K562 (cell line): Measurements from ENCODE around the gene HOTAIR. TPM values are rescaled to one million over a fixed set of nuclear protein-coding genes. Genes with fewer than 3 reads are reported as not detected.
A peak's percentile ranks its signal among the peaks of the same experiment; 100 is the strongest.

Experiments
- CEBPG ChIP-seq, 3 experiments: fragments of 200-800 bp in 1 of 3; sonication (Bioruptor generic) in 1 of 3; sonication (generic) in 1 of 3; formaldehyde crosslinking in 1 of 3; IDR thresholded peaks in 2 of 3; conservative IDR thresholded peaks in 1 of 3; 2 replicates each; pipeline versions ENCODE4 v1.6.1 to v1.8.0; 2016 to 2022; ENCODE audit warnings: missing compliant biosample characterization in 2 of 3, missing genetic modification characterization in 2 of 3, mild to moderate bottlenecking in 1 of 3, missing genetic modification reagents in 1 of 3
- EWSR1 ChIP-seq: fragments of 450-650 bp; IDR thresholded peaks from 2 replicates; pipeline ENCODE4 v1.6.1; 2018; ENCODE audit warnings: borderline replicate concordance, mild to moderate bottlenecking, low read depth, moderate library complexity; ENCODE audit not compliant: partially characterized antibody
- GABPB2 ChIP-seq: fragments of 250-450 bp; sonication (Bioruptor Pico); conservative IDR thresholded peaks from 2 replicates; pipeline ENCODE4 v1.5.1; 2021; ENCODE audit warnings: mild to moderate bottlenecking
- MCM2 ChIP-seq: fragments of 450-650 bp; IDR thresholded peaks from 2 replicates; pipeline ENCODE4 v1.6.1; 2017; ENCODE audit warnings: low read depth, mild to moderate bottlenecking
- MCM3 ChIP-seq: fragments of 450-650 bp; IDR thresholded peaks from 2 replicates; pipeline ENCODE4 v1.6.1; 2016
- NCOA1 ChIP-seq: fragments of 450-650 bp; IDR thresholded peaks from 2 replicates; pipeline ENCODE4 v1.6.1; 2016; ENCODE audit warnings: low read depth
- NCOA4 ChIP-seq: fragments of 450-650 bp; IDR thresholded peaks from 2 replicates; pipeline ENCODE4 v1.6.1; 2018; ENCODE audit warnings: mild to moderate bottlenecking; ENCODE audit not compliant: partially characterized antibody
- NR2C1 ChIP-seq, 2 experiments: fragments of 450-650 bp; IDR thresholded peaks; 2 replicates each; pipeline ENCODE4 v1.6.1; 2017; ENCODE audit warnings: mild to moderate bottlenecking in 2 of 2, antibody characterized with exemption in 1 of 2, inconsistent platforms in 1 of 2, missing compliant biosample characterization in 1 of 2, missing genetic modification characterization in 1 of 2
- POLR2B ChIP-seq: fragments of 450-650 bp; IDR thresholded peaks from 2 replicates; pipeline ENCODE4 v1.6.1; 2018; ENCODE audit warnings: low read depth; ENCODE audit not compliant: partially characterized antibody
- TEAD1 ChIP-seq, 2 experiments: fragments of 450-650 bp in 1 of 2; sonication (generic) in 1 of 2; formaldehyde crosslinking; IDR thresholded peaks; 2 replicates each; pipeline versions ENCODE4 v1.4.0 to v1.8.0; 2020 to 2022; ENCODE audit warnings: mild to moderate bottlenecking in 2 of 2, missing genetic modification reagents in 1 of 2
- THRAP3 ChIP-seq: fragments of 450-650 bp; IDR thresholded peaks from 2 replicates; pipeline ENCODE4 v1.6.1; 2016; ENCODE audit warnings: mild to moderate bottlenecking, inconsistent platforms, borderline replicate concordance
- XRCC3 ChIP-seq: fragments of 450-650 bp; IDR thresholded peaks from 2 replicates; pipeline ENCODE4 v1.6.1; 2017; ENCODE audit warnings: mild to moderate bottlenecking, moderate library complexity
- XRCC4 ChIP-seq: IDR thresholded peaks from one replicate; pipeline ENCODE4 v1.6.1; 2011; ENCODE audit not compliant: insufficient read depth, insufficient read length; ENCODE audit errors: extremely low read depth
- ZFP1 ChIP-seq: fragments of 450-650 bp; formaldehyde crosslinking; IDR thresholded peaks from 2 replicates; pipeline ENCODE4 v1.4.0; 2020; ENCODE audit warnings: mild to moderate bottlenecking, mixed read lengths
- ZKSCAN1 ChIP-seq: fragments of 150-350 bp; IDR thresholded peaks from 2 replicates; pipeline ENCODE4 v1.6.1; 2016; ENCODE audit warnings: low read depth, low read length
- ZNF589 ChIP-seq: fragments of 200-800 bp; sonication (Bioruptor generic); IDR thresholded peaks from 2 replicates; pipeline ENCODE4 v1.6.1; 2016; ENCODE audit warnings: low read depth, missing genetic modification characterization, missing compliant biosample characterization
- ZNF77 ChIP-seq: fragments of 250-450 bp; sonication (Bioruptor Pico); IDR thresholded peaks from 2 replicates; pipeline ENCODE4 v1.5.0; 2020
- polyA plus RNA-seq, 8 experiments: library from polyadenylated mRNA; depleted of rRNA in 4 of 8; stranded (reverse) in 5 of 8; unstranded in 3 of 8; fragments of >200 nt; fragmentation: Nextera tagmentation in 2 of 8; fragmentation: Illumina TruSeq in 1 of 8; extraction: Ambion mirVana in 2 of 8; extraction: Trizol in 1 of 8; gene quantifications; 2 replicates each; pipeline versions ENCODE4 v1.2.1 to v1.2.3, GENCODE V29; 2011 to 2014; ENCODE audit warnings: inconsistent platforms in 1 of 8, missing spikeins in 1 of 8
- total RNA-seq, 7 experiments: library from RNA; depleted of rRNA in 6 of 7; stranded (reverse); fragments of >200 nt in 6 of 7; fragmentation: Illumina TruSeq in 2 of 7; extraction: Trizol in 2 of 7; gene quantifications; 2 replicates each; pipeline versions ENCODE4 v1.2.1 to v1.2.3, GENCODE V29; 2011 to 2021; ENCODE audit warnings: low replicate concordance in 1 of 7
- TF ChIP-seq, protein P1 (sequence below): fragments of 250-450 bp; sonication (Bioruptor Pico); IDR thresholded peaks from 2 replicates; pipeline ENCODE4 v1.5.1; 2021; ENCODE audit warnings: mild to moderate bottlenecking
- TF ChIP-seq, protein P2 (sequence below): fragments of 450-650 bp; IDR thresholded peaks from 2 replicates; pipeline ENCODE4 v1.6.1; 2018; ENCODE audit warnings: mild to moderate bottlenecking, low read depth; ENCODE audit not compliant: partially characterized antibody
- TF ChIP-seq, protein P3 (sequence below): sonication (generic); formaldehyde crosslinking; IDR thresholded peaks from 2 replicates; pipeline ENCODE4 v1.8.1; 2023; ENCODE audit warnings: mild to moderate bottlenecking, missing genetic modification reagents
- TF ChIP-seq, protein P4 (sequence below): sonication (generic); formaldehyde crosslinking; IDR thresholded peaks from 2 replicates; pipeline ENCODE4 v1.8.0; 2022; ENCODE audit warnings: mild to moderate bottlenecking, missing genetic modification reagents, borderline replicate concordance

Gene HOTAIR
- total and polyA plus RNA-seq, 9 of the 15 experiments (the other 6 are each of a cell fraction or from before 2014, with no cell fraction given): 0.04 TPM; not detected in 8

DNA sequence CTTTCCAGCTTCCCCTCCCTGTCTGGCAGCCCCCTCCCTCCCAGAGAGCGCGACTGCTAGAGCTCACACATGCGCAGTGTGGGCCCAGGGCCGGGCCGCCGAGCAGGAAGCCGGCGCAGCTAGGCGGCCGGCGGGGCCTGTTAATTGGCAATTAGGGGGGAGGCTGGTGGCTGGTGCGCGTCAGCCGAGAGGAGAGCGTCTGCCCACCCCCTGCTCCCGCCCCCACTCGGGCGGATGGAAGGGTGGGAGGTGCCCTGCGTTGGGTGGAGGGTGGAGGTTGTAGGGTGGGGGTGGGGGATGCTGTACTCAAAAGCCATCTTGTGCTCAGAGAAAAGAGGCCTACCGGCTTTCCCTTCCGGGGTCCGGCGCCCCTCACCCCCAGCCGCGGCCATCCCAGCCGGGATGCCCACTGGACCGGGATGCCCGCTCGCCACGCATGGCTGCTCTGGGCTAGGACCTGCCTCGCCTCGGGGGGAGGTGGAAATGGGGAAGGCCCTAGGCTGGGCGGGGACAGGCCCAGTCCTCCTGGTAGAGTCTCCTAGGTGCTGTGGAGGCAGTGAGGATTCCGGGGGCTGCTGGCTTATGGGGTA, 43.2 kb upstream of the HOTAIR start (continued):
- TF ChIP-seq, protein P1, sequence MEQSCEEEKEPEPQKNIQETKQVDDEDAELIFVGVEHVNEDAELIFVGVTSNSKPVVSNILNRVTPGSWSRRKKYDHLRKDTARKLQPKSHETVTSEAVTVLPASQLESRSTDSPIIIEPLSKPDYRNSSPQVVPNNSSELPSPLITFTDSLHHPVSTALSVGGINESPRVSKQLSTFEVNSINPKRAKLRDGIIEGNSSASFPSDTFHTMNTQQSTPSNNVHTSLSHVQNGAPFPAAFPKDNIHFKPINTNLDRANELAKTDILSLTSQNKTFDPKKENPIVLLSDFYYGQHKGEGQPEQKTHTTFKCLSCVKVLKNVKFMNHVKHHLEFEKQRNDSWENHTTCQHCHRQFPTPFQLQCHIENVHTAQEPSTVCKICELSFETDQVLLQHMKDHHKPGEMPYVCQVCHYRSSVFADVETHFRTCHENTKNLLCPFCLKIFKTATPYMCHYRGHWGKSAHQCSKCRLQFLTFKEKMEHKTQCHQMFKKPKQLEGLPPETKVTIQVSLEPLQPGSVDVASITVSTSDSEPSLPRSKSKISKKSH (CRISPR knock-in tag): no peak
- TF ChIP-seq NR2C1 (IDR thresholded peaks at IDR 0.05) (peak; percentile 53; the same call in 1 of the 2 replicates), NR2C1 (tag; IDR thresholded peaks at IDR 0.05) (peak; percentile 42; the same call in 1 of the 2 replicates), EWSR1 (no peak), XRCC3 (no peak), NCOA4 (no peak), XRCC4 (no peak), MCM3 (no peak), THRAP3 (no peak), GABPB2 (no peak), ZFP1 (CRISPR knock-in tag) (no peak), ZKSCAN1 (no peak; the same call in 1 of the 2 replicates), NCOA1 (no peak), CEBPG (CRISPR knock-in tag; IDR thresholded peaks at IDR 0.05) (no peak), CEBPG (tag; conservative IDR thresholded peaks at IDR 0.05 in 1 of 2, IDR thresholded peaks at IDR 0.05 in 1 of 2) (no peak), POLR2B (peak; percentile 56), ZNF77 (no peak), TEAD1 (CRISPR knock-in tag; IDR thresholded peaks at IDR 0.05) (no peak), MCM2 (no peak), ZNF589 (CRISPR knock-in tag) (no peak)
- TF ChIP-seq, protein P2, sequence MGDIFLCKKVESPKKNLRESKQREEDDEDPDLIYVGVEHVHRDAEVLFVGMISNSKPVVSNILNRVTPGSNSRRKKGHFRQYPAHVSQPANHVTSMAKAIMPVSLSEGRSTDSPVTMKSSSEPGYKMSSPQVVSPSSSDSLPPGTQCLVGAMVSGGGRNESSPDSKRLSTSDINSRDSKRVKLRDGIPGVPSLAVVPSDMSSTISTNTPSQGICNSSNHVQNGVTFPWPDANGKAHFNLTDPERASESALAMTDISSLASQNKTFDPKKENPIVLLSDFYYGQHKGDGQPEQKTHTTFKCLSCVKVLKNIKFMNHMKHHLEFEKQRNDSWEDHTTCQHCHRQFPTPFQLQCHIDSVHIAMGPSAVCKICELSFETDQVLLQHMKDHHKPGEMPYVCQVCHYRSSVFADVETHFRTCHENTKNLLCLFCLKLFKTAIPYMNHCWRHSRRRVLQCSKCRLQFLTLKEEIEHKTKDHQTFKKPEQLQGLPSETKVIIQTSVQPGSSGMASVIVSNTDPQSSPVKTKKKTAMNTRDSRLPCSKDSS: no peak
- TF ChIP-seq, protein P3, sequence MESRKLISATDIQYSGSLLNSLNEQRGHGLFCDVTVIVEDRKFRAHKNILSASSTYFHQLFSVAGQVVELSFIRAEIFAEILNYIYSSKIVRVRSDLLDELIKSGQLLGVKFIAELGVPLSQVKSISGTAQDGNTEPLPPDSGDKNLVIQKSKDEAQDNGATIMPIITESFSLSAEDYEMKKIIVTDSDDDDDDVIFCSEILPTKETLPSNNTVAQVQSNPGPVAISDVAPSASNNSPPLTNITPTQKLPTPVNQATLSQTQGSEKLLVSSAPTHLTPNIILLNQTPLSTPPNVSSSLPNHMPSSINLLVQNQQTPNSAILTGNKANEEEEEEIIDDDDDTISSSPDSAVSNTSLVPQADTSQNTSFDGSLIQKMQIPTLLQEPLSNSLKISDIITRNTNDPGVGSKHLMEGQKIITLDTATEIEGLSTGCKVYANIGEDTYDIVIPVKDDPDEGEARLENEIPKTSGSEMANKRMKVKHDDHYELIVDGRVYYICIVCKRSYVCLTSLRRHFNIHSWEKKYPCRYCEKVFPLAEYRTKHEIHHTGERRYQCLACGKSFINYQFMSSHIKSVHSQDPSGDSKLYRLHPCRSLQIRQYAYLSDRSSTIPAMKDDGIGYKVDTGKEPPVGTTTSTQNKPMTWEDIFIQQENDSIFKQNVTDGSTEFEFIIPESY (CRISPR knock-in tag): no peak
- TF ChIP-seq, protein P4, sequence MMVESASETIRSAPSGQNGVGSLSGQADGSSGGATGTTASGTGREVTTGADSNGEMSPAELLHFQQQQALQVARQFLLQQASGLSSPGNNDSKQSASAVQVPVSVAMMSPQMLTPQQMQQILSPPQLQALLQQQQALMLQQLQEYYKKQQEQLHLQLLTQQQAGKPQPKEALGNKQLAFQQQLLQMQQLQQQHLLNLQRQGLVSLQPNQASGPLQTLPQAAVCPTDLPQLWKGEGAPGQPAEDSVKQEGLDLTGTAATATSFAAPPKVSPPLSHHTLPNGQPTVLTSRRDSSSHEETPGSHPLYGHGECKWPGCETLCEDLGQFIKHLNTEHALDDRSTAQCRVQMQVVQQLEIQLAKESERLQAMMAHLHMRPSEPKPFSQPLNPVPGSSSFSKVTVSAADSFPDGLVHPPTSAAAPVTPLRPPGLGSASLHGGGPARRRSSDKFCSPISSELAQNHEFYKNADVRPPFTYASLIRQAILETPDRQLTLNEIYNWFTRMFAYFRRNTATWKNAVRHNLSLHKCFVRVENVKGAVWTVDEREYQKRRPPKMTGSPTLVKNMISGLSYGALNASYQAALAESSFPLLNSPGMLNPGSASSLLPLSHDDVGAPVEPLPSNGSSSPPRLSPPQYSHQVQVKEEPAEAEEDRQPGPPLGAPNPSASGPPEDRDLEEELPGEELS (CRISPR knock-in tag): peak; percentile 24; the same call in 1 of the 2 replicates
